ENCODE measurements around the gene CLCN7.

DNA sequence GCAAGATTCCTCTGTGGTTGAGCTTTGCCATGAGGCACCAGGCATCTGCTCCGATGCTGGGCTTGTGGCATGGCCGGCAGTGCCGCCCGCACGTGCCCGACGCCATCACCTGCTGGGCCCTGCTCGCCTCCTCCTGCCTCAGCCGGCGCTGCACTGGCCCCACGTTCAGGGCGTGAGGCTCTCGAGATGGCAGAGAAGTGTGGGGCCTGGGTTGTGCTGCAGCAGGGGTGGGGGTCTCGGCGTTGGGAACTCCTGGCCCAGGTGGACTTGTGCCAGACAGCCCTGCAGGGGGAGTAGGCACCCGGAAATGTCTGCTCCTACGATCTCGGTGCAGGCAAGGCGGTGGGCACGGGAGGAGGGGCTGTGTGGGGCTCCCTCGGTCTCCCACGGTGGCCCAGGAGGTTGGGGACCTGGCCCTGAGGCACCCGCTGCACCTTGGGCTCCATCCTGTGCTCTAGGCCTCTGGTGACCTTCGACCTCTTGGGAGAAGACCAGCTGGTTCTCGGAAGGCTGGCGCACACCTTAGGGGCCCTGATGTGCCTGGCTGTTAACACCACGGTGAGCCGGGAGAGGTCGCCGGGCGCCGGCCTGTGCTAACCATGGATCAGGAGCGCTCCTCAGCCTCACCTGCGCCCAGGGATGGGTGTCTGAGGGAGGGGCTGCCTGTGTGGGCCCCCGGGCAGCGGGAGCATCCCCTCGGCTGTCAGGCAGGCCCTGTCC, 31.8 kb upstream of the CLCN7 start:
- TF ChIP-seq CEBPG (CRISPR knock-in tag; IDR thresholded peaks at IDR 0.05): no peak
- TF ChIP-seq, protein P1, sequence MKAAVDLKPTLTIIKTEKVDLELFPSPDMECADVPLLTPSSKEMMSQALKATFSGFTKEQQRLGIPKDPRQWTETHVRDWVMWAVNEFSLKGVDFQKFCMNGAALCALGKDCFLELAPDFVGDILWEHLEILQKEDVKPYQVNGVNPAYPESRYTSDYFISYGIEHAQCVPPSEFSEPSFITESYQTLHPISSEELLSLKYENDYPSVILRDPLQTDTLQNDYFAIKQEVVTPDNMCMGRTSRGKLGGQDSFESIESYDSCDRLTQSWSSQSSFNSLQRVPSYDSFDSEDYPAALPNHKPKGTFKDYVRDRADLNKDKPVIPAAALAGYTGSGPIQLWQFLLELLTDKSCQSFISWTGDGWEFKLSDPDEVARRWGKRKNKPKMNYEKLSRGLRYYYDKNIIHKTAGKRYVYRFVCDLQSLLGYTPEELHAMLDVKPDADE (CRISPR knock-in tag; IDR thresholded peaks at IDR 0.05): no peak
- TF ChIP-seq, protein P2, sequence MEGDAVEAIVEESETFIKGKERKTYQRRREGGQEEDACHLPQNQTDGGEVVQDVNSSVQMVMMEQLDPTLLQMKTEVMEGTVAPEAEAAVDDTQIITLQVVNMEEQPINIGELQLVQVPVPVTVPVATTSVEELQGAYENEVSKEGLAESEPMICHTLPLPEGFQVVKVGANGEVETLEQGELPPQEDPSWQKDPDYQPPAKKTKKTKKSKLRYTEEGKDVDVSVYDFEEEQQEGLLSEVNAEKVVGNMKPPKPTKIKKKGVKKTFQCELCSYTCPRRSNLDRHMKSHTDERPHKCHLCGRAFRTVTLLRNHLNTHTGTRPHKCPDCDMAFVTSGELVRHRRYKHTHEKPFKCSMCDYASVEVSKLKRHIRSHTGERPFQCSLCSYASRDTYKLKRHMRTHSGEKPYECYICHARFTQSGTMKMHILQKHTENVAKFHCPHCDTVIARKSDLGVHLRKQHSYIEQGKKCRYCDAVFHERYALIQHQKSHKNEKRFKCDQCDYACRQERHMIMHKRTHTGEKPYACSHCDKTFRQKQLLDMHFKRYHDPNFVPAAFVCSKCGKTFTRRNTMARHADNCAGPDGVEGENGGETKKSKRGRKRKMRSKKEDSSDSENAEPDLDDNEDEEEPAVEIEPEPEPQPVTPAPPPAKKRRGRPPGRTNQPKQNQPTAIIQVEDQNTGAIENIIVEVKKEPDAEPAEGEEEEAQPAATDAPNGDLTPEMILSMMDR (CRISPR knock-in tag; IDR thresholded peaks at IDR 0.05): no peak
